Body of pancreas (tissue), 4 donors: ENCODE data around the gene CCDC50.

Experiments
- CTCF ChIP-seq, 7 experiments: fragments of 450-650 bp in 4 of 7; fragments of 200-600 bp in 3 of 7; sonication (generic) in 3 of 7; IDR thresholded peaks; one replicate each; pipeline ENCODE4 v1.5.1; 2016 to 2019; ENCODE audit warnings: antibody characterized with exemption in 7 of 7
- POLR2A ChIP-seq, 3 donors: fragments of 450-650 bp; IDR thresholded peaks; one replicate each; pipeline ENCODE4 v1.6.1; 2016; ENCODE audit warnings: antibody characterized with exemption in 3 of 3, mild to moderate bottlenecking in 2 of 3

DNA sequence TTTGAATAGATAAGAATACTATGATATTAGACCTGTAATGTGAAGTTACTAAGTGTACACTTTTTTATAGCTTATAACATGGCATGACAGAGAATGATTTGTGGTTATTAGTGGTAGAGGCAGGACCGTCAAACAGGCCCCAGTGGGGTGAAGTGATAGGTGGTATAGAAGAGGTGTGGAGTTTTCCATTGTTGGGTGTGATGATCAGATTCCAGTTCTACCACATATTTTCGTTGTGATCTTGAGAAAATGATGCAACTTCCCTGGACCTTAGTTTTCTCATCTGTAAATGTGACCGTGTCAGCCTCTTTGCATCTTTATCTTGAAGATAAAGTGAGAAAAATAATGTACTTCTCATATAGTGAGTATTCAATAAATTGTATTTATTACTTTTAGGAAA, 31.4 kb downstream of the CCDC50 start:
- no peak for TF ChIP-seq CTCF (IDR thresholded peaks at IDR 0.05)
- TF ChIP-seq POLR2A (IDR thresholded peaks at IDR 0.05) = no peak
